Panc1 (cell line): ENCODE data around the gene RAET1E.
"Not testable (repeated sequence)": the region's sequence is repeated elsewhere in the genome, so short reads cannot be mapped to it uniquely, and the experiment has no call there.

ENCODE experiments used
- CTCF ChIP-seq: fragments of 450-650 bp; IDR thresholded peaks from 2 replicates; pipeline ENCODE4 v1.5.1; 2017; ENCODE audit warnings: mild to moderate bottlenecking
- REST ChIP-seq, 2 experiments: IDR thresholded peaks; 2 replicates each; pipeline ENCODE4 v1.6.1; 2011 to 2012; ENCODE audit warnings: low read depth in 2 of 2, control low read depth in 1 of 2, low read length in 1 of 2, mild to moderate bottlenecking in 1 of 2, moderate library complexity in 1 of 2; ENCODE audit not compliant: insufficient read depth in 1 of 2

- not testable (repeated sequence) for TF ChIP-seq CTCF; REST (IDR thresholded peaks at IDR 0.05; ENCODE audit: insufficient read depth in 1 of 2, low read depth in 2 of 2, low read length in 1 of 2)
Observed at GRCh38 chr6:149945276-149945675, 47.4 kb upstream of the RAET1E start.
